ENCODE data around the gene DDX17.

- TF ChIP-seq, protein P1, sequence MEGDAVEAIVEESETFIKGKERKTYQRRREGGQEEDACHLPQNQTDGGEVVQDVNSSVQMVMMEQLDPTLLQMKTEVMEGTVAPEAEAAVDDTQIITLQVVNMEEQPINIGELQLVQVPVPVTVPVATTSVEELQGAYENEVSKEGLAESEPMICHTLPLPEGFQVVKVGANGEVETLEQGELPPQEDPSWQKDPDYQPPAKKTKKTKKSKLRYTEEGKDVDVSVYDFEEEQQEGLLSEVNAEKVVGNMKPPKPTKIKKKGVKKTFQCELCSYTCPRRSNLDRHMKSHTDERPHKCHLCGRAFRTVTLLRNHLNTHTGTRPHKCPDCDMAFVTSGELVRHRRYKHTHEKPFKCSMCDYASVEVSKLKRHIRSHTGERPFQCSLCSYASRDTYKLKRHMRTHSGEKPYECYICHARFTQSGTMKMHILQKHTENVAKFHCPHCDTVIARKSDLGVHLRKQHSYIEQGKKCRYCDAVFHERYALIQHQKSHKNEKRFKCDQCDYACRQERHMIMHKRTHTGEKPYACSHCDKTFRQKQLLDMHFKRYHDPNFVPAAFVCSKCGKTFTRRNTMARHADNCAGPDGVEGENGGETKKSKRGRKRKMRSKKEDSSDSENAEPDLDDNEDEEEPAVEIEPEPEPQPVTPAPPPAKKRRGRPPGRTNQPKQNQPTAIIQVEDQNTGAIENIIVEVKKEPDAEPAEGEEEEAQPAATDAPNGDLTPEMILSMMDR (IDR thresholded peaks at IDR 0.05; ENCODE audit: poor library complexity, severe bottlenecking): no peak
- TF ChIP-seq REST (IDR thresholded peaks at IDR 0.05; ENCODE audit: borderline replicate concordance) (no peak), EP300 (conservative IDR thresholded peaks at IDR 0.05; ENCODE audit: poor library complexity, severe bottlenecking) (no peak)
Measured at GRCh38 chr22:38433871-38434270, 72.2 kb downstream of the DDX17 start.

Measured in neural cell (in vitro differentiated cells).